ENCODE measurements around the gene TSPAN1.

TSPAN1 gene

DNA sequence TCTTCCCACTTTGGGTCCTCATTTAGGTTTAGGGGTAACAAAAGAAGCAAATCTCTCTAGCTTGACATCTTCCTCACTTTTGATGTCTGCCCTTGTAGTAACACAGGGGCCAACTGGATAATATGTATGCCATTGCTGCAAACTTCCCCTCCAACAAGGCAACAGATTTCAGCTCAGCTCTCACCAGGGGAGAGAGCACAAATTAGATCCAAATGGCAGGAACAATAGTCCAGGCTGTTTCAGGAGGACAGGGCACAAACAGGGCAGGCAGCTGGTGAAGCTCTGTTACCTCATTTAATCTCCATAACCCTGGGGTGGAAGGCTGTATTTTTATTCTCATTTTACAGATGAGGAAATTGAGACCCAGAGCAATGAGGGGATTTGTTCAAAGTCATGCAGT lies 38.2 kb upstream of the TSPAN1 start:
- Histone ChIP-seq H4K8ac (ENCODE audit: low read depth, low read length) (no peak overlapping the region), H3K4me1 (ENCODE audit: control insufficient read depth, low read depth, low read length) (peaks cover 12% of the 10 kb centered on the region), H3K27ac (ENCODE audit: low read depth, low read length) (no peak overlapping the region), H3K27me3 (ENCODE audit: insufficient read depth, low read length, poor library complexity) (no peaks in the 10 kb centered on the region), H3K36me3 (ENCODE audit: control insufficient read depth, insufficient read depth, low read length) (no peaks in the 10 kb centered on the region), H3K4me3 (ENCODE audit: low read length) (no peak overlapping the region), H2AK5ac (ENCODE audit: low read length) (no peak overlapping the region), H2BK5ac (ENCODE audit: low read length) (no peak overlapping the region), H4K5ac (ENCODE audit: low read length) (no peak overlapping the region), H3K23ac (ENCODE audit: low read length) (no peak overlapping the region), H3K79me1 (ENCODE audit: low read length) (no peaks in the 10 kb centered on the region), H2BK15ac (replicated peaks; ENCODE audit: low read depth) (no peak overlapping the region), H3K9ac (ENCODE audit: low read length) (no peak overlapping the region), H3K79me2 (ENCODE audit: control insufficient read depth, insufficient read depth, low read length) (no peaks in the 10 kb centered on the region), H3K4me2 (ENCODE audit: low read length) (no peak overlapping the region), H3K18ac (ENCODE audit: low read length) (no peak overlapping the region), H2BK120ac (ENCODE audit: low read depth, low read length) (no peak overlapping the region), H3K56ac (ENCODE audit: low read length) (peak overlapping the region; percentile 2), H3K4ac (ENCODE audit: low read depth, low read length) (no peak overlapping the region)
- no peak for DNase-seq

GRCh38 chr1:46137916-46138315 lies 37.0 kb upstream of the TSPAN1 start:
- Histone ChIP-seq H3K36me3 (ENCODE audit: control insufficient read depth, insufficient read depth, low read length) (no peaks in the 10 kb centered on the region), H2AK5ac (ENCODE audit: low read length) (no peak overlapping the region), H3K4me3 (ENCODE audit: low read length) (no peak overlapping the region), H3K27ac (ENCODE audit: low read depth, low read length) (no peak overlapping the region), H3K18ac (ENCODE audit: low read length) (no peak overlapping the region), H3K27me3 (ENCODE audit: insufficient read depth, low read length, poor library complexity) (no peaks in the 10 kb centered on the region), H3K9ac (ENCODE audit: low read length) (no peak overlapping the region), H4K5ac (ENCODE audit: low read length) (no peak overlapping the region), H3K4me1 (ENCODE audit: control insufficient read depth, low read depth, low read length) (peaks cover 12% of the 10 kb centered on the region), H2BK5ac (ENCODE audit: low read length) (no peak overlapping the region), H2BK15ac (replicated peaks; ENCODE audit: low read depth) (no peak overlapping the region), H3K56ac (ENCODE audit: low read length) (no peak overlapping the region), H3K79me1 (ENCODE audit: low read length) (no peaks in the 10 kb centered on the region), H4K8ac (ENCODE audit: low read depth, low read length) (no peak overlapping the region), H3K4me2 (ENCODE audit: low read length) (no peak overlapping the region), H3K23ac (ENCODE audit: low read length) (no peak overlapping the region), H2BK120ac (ENCODE audit: low read depth, low read length) (no peak overlapping the region), H3K4ac (ENCODE audit: low read depth, low read length) (no peak overlapping the region), H3K79me2 (ENCODE audit: control insufficient read depth, insufficient read depth, low read length) (no peaks in the 10 kb centered on the region)
- peak; percentile 27 for DNase-seq
- WGBS (ENCODE audit: extremely low coverage, insufficient coverage, low lambda C conversion rate) = no CpG with 5 or more reads among the region's 3 CpGs

- Histone ChIP-seq H3K79me1 (ENCODE audit: low read length) (no peaks in the 10 kb centered on the region), H3K23ac (ENCODE audit: low read length) (no peak overlapping the region), H3K4me1 (ENCODE audit: control insufficient read depth, low read depth, low read length) (no peaks in the 10 kb centered on the region), H3K4ac (ENCODE audit: low read depth, low read length) (no peak overlapping the region), H3K9ac (ENCODE audit: low read length) (no peak overlapping the region), H3K36me3 (ENCODE audit: control insufficient read depth, insufficient read depth, low read length) (no peaks in the 10 kb centered on the region), H3K18ac (ENCODE audit: low read length) (no peak overlapping the region), H3K4me3 (ENCODE audit: low read length) (no peak overlapping the region), H3K56ac (ENCODE audit: low read length) (no peak overlapping the region), H4K8ac (ENCODE audit: low read depth, low read length) (no peak overlapping the region), H2BK120ac (ENCODE audit: low read depth, low read length) (no peak overlapping the region), H3K27ac (ENCODE audit: low read depth, low read length) (no peak overlapping the region), H2AK5ac (ENCODE audit: low read length) (no peak overlapping the region), H3K79me2 (ENCODE audit: control insufficient read depth, insufficient read depth, low read length) (no peaks in the 10 kb centered on the region), H3K4me2 (ENCODE audit: low read length) (no peak overlapping the region), H2BK15ac (replicated peaks; ENCODE audit: low read depth) (no peak overlapping the region), H2BK5ac (ENCODE audit: low read length) (no peak overlapping the region), H3K27me3 (ENCODE audit: insufficient read depth, low read length, poor library complexity) (no peaks in the 10 kb centered on the region), H4K5ac (ENCODE audit: low read length) (no peak overlapping the region)
- no peak for DNase-seq
- no CpG with 5 or more reads among the region's 2 CpGs for WGBS (ENCODE audit: extremely low coverage, insufficient coverage, low lambda C conversion rate)
Measured at GRCh38 chr1:46148318-46148717, 26.6 kb upstream of the TSPAN1 start.

DNA sequence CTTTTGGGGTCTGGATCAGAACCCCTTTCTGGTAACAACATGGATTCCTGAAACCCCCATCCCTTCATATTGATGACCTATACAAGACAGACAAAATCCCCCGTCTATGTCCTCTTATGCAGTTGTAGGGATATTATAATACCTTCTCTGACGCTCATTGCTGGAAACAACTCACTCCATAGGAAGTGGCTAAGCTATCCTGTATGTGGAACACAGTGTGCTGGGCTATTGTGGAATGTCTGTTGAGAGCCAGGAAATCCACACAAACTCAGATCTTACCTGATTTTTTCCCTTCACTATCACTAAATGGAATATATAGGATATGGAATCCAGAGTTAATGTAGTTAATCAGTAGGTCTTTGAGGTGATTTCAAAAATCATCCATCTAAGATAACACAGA lies 24.8 kb upstream of the TSPAN1 start:
- Histone ChIP-seq H3K4me3 (ENCODE audit: low read length) (no peak overlapping the region), H3K4me1 (ENCODE audit: control insufficient read depth, low read depth, low read length) (no peaks in the 10 kb centered on the region), H3K27ac (ENCODE audit: low read depth, low read length) (no peak overlapping the region), H2AK5ac (ENCODE audit: low read length) (no peak overlapping the region), H3K79me2 (ENCODE audit: control insufficient read depth, insufficient read depth, low read length) (no peaks in the 10 kb centered on the region), H2BK120ac (ENCODE audit: low read depth, low read length) (no peak overlapping the region), H3K23ac (ENCODE audit: low read length) (no peak overlapping the region), H3K4ac (ENCODE audit: low read depth, low read length) (no peak overlapping the region), H4K8ac (ENCODE audit: low read depth, low read length) (no peak overlapping the region), H2BK15ac (replicated peaks; ENCODE audit: low read depth) (no peak overlapping the region), H3K79me1 (ENCODE audit: low read length) (no peaks in the 10 kb centered on the region), H3K4me2 (ENCODE audit: low read length) (no peak overlapping the region), H3K27me3 (ENCODE audit: insufficient read depth, low read length, poor library complexity) (no peaks in the 10 kb centered on the region), H3K56ac (ENCODE audit: low read length) (no peak overlapping the region), H3K9ac (ENCODE audit: low read length) (no peak overlapping the region), H3K18ac (ENCODE audit: low read length) (no peak overlapping the region), H4K5ac (ENCODE audit: low read length) (no peak overlapping the region), H3K36me3 (ENCODE audit: control insufficient read depth, insufficient read depth, low read length) (no peaks in the 10 kb centered on the region), H2BK5ac (ENCODE audit: low read length) (no peak overlapping the region)
- DNase-seq = no peak
- WGBS (ENCODE audit: extremely low coverage, insufficient coverage, low lambda C conversion rate) = no CpG with 5 or more reads among the region's 2 CpGs

GRCh38 chr1:46152016-46152415 lies 22.9 kb upstream of the TSPAN1 start:
- H2AK5ac ChIP-seq (ENCODE audit: low read length) = no peak overlapping the region
- H3K56ac ChIP-seq (ENCODE audit: low read length) = no peak overlapping the region
- no peak for DNase-seq
- no peaks in the 10 kb centered on the region for H3K36me3 ChIP-seq (ENCODE audit: control insufficient read depth, insufficient read depth, low read length)
- no peak overlapping the region for H3K9ac ChIP-seq (ENCODE audit: low read length)
- H3K4me2 ChIP-seq (ENCODE audit: low read length) = no peak overlapping the region
- H2BK5ac ChIP-seq (ENCODE audit: low read length) = no peak overlapping the region
- H4K8ac ChIP-seq (ENCODE audit: low read depth, low read length) = no peak overlapping the region
- no peak overlapping the region for H3K18ac ChIP-seq (ENCODE audit: low read length)
- no peak overlapping the region for H3K4ac ChIP-seq (ENCODE audit: low read depth, low read length)
- no peak overlapping the region for H4K5ac ChIP-seq (ENCODE audit: low read length)
- no peak overlapping the region for H3K23ac ChIP-seq (ENCODE audit: low read length)
- H2BK120ac ChIP-seq (ENCODE audit: low read depth, low read length) = no peak overlapping the region
- no peaks in the 10 kb centered on the region for H3K4me1 ChIP-seq (ENCODE audit: control insufficient read depth, low read depth, low read length)
- no peaks in the 10 kb centered on the region for H3K79me1 ChIP-seq (ENCODE audit: low read length)
- H3K4me3 ChIP-seq (ENCODE audit: low read length) = no peak overlapping the region
- H3K27me3 ChIP-seq (ENCODE audit: insufficient read depth, low read length, poor library complexity) = no peaks in the 10 kb centered on the region
- no peak overlapping the region for H3K27ac ChIP-seq (ENCODE audit: low read depth, low read length)
- H2BK15ac ChIP-seq (replicated peaks; ENCODE audit: low read depth) = no peak overlapping the region
- WGBS (ENCODE audit: extremely low coverage, insufficient coverage, low lambda C conversion rate) = no CpG with 5 or more reads among the region's 3 CpGs
- no peaks in the 10 kb centered on the region for H3K79me2 ChIP-seq (ENCODE audit: control insufficient read depth, insufficient read depth, low read length)

GRCh38 chr1:46153228-46153627 lies 21.7 kb upstream of the TSPAN1 start:
- WGBS (ENCODE audit: extremely low coverage, insufficient coverage, low lambda C conversion rate) = no CpG with 5 or more reads among the region's 1 CpG
- Histone ChIP-seq H3K4ac (ENCODE audit: low read depth, low read length) (no peak overlapping the region), H3K4me1 (ENCODE audit: control insufficient read depth, low read depth, low read length) (peaks cover 6% of the 10 kb centered on the region), H4K8ac (ENCODE audit: low read depth, low read length) (no peak overlapping the region), H3K79me2 (ENCODE audit: control insufficient read depth, insufficient read depth, low read length) (no peaks in the 10 kb centered on the region), H2BK120ac (ENCODE audit: low read depth, low read length) (no peak overlapping the region), H4K5ac (ENCODE audit: low read length) (no peak overlapping the region), H2AK5ac (ENCODE audit: low read length) (no peak overlapping the region), H3K4me2 (ENCODE audit: low read length) (no peak overlapping the region), H3K56ac (ENCODE audit: low read length) (no peak overlapping the region), H3K4me3 (ENCODE audit: low read length) (no peak overlapping the region), H3K36me3 (ENCODE audit: control insufficient read depth, insufficient read depth, low read length) (no peaks in the 10 kb centered on the region), H2BK5ac (ENCODE audit: low read length) (no peak overlapping the region), H3K18ac (ENCODE audit: low read length) (no peak overlapping the region), H2BK15ac (replicated peaks; ENCODE audit: low read depth) (no peak overlapping the region), H3K79me1 (ENCODE audit: low read length) (no peaks in the 10 kb centered on the region), H3K23ac (ENCODE audit: low read length) (no peak overlapping the region), H3K27ac (ENCODE audit: low read depth, low read length) (no peak overlapping the region), H3K9ac (ENCODE audit: low read length) (no peak overlapping the region), H3K27me3 (ENCODE audit: insufficient read depth, low read length, poor library complexity) (no peaks in the 10 kb centered on the region)
- no peak for DNase-seq
